Coronary artery (tissue), 2 donors: ENCODE measurements around the gene DUSP15.

Experiments
- DNase-seq: peaks from one replicate; pipeline ENCODE4 v3.0.0-alpha.2; 2017; ENCODE audit warnings: low spot score
- H3K27ac ChIP-seq, 2 donors: fragments of 200-600 bp; sonication (generic); one replicate each; pipeline ENCODE4 v1.5.1; 2016 to 2019
- H3K4me3 ChIP-seq: fragments of 200-600 bp; sonication (generic); 2 replicates; pipeline ENCODE4 v1.5.1; 2016; ENCODE audit warnings: mild to moderate bottlenecking, moderate library complexity
- CTCF ChIP-seq: fragments of 200-600 bp; sonication (generic); IDR thresholded peaks from one replicate; pipeline ENCODE4 v1.5.1; 2019; ENCODE audit warnings: antibody characterized with exemption

DUSP15 gene

GRCh38 chr20:31914170-31914569 lies 43.8 kb upstream of the DUSP15 start:
- no peak for TF ChIP-seq CTCF
- H3K27ac ChIP-seq, result no peak overlapping the region

DNA sequence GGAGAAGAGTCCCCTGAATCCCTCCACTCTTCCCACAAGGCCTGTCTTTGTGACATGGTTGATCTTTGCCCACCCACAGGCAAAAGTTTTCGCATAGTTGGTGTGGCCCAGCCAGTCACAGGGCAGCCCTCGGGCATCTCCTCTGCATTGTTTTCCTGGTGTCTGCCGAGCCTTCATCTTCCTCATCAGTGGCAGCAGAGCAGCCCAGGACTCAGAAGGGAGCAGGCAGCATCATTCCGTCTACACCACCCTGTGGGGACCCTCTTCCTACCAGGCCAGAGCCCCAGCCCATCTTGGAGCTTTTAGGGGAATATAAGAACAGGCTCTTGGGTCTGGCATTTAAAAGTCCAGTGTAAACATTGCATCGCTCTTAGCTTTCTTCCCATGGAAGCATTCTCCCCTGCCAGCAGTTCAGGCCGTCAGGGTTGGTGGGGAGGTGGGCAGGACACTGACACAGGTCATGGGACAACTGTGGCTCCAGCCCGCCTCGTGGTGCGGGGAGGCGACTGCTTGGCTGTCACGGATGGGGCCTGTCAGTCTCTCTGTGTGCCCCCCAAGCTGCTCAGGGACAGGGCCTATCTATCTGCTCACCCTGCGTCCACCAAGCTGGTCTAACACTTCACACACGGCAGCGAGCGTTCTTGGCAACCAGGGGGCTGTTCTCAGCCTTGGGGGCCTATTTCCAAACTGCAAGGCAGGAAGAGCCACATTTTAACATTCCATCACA lies 43.3 kb upstream of the DUSP15 start:
- TF ChIP-seq CTCF, result no peak
- DNase-seq, result no peak
- no peak overlapping the region for H3K4me3 ChIP-seq
- no peak overlapping the region for H3K27ac ChIP-seq

More at GRCh38 chr20:31914170-31914569, 43.8 kb upstream of the DUSP15 start:
- no peak for DNase-seq
- H3K4me3 ChIP-seq, result no peak overlapping the region

DNA sequence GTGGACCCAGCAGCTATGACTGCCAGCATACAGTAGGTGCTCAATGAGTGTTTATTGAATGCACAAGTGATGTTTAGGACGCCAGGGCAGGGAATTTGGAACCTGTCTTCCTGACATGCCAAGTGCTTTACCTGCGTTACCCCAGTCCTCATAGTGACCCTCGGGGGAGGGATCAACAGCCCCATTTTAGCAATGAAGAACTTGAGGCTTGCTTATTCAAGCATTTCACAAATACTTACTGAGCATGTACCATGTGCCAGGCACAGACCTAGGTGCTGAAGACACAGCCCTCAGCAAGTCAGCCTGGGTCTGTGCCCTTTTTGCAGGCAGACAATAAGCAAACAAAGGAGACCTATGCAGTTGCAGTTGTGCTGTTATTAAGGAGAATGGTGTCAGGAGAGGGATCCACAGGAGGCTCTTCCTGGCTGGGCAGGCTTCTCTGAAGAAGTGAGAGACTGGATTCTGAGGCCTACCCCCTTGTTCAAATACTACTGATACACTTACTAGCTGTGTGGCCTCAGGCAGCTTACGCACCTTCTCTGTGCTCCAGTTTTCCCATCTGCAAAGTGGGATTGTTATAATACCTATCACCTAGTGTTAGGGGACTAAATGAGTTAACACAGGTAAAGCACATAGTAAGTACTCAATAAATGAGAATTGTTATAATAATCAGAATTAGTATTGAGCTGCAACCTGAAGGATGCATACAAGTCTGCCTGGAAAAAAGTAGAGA lies 39.9 kb upstream of the DUSP15 start:
- Histone ChIP-seq H3K27ac (no peak overlapping the region), H3K4me3 (no peak overlapping the region)
- DNase-seq, result no peak
- no peak for TF ChIP-seq CTCF

DNA sequence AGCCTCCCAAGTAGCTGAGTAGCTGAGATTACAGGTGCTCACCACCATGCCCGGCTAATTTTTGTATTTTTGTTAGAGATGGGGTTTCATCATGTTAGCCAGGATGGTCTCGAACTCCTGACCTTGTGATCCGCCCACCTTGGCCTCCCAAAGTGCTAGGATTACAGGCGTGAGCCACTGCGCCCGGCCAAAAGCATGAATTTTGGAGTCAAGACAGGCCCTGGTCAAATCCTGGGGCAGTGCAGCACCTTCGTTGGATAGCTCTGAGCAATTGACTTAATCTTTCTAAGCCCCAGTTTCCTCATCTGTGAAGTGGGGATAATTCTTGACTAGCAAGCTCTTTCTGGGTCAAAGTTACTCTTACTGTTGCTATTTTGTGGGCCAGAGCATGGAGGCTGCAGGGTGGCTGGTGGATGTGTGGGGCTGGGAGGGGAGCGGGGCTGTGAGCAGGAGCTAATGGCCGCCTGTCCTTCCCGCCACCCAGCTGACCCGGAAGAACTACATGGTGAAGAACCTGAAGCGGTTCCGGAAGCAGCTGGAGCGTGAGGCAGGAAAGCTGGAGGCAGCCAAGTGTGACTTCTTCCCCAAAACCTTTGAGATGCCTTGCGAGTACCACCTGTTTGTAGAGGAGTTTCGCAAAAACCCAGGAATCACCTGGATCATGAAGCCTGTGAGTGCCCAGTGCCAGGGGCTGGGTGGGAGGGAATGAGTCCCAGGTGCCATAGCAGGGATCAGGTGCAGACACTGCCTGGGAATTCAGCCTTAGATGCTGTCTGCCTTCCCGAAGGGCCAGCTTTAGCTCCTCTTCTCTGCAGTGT lies 39.1 kb upstream of the DUSP15 start:
- DNase-seq, result no peak
- no peak for TF ChIP-seq CTCF
- H3K27ac ChIP-seq, result no peak overlapping the region
- no peak overlapping the region for H3K4me3 ChIP-seq

- Histone ChIP-seq H3K27ac (no peak overlapping the region), H3K4me3 (no peak overlapping the region)
- no peak for TF ChIP-seq CTCF
- peak; percentile 59 for DNase-seq
Observed at GRCh38 chr20:31908424-31908823, 38.1 kb upstream of the DUSP15 start.

GRCh38 chr20:31908016-31908415 lies 37.7 kb upstream of the DUSP15 start:
- no peak for TF ChIP-seq CTCF
- H3K27ac ChIP-seq, result no peak overlapping the region
- no peak overlapping the region for H3K4me3 ChIP-seq
- DNase-seq, result peak; percentile 40
